Measurements from ENCODE around the gene SLC1A2. TPM values are rescaled to one million over a fixed set of nuclear protein-coding genes. Genes with fewer than 3 reads are reported as not detected.

SLC1A2 gene
- total and polyA plus RNA-seq, 2 experiments from 2014 or later = 0.70 to 2.8 TPM

- no peak for TF ChIP-seq ETS1 (IDR thresholded peaks at IDR 0.05)
- TF ChIP-seq REST (IDR thresholded peaks at IDR 0.05; ENCODE audit: unreplicated experiment) = no peak
- no peak for TF ChIP-seq ZNF114 (CRISPR knock-in tag; IDR thresholded peaks at IDR 0.05)
- TF ChIP-seq JUNB (IDR thresholded peaks at IDR 0.05; ENCODE audit: unreplicated experiment) = no peak
- TF ChIP-seq ZNF331 (CRISPR knock-in tag; IDR thresholded peaks at IDR 0.05; ENCODE audit: low read depth) = no peak
- TF ChIP-seq CREB1 (CRISPR knock-in tag; IDR thresholded peaks at IDR 0.05; ENCODE audit: low read depth) = no peak
- TF ChIP-seq CTCF (conservative IDR thresholded peaks at IDR 0.05; ENCODE audit: low read depth in 2 of 2) = no peak
Measured at GRCh38 chr11:35271031-35271430, 148.3 kb downstream of the SLC1A2 start (continued).

GRCh38 chr11:35270342-35270741, 149.0 kb downstream of the SLC1A2 start:
- Histone ChIP-seq H3K4me1 (ENCODE audit: insufficient read depth) (no peaks in the 10 kb centered on the region), H3K27me3 (ENCODE audit: insufficient read depth) (no peaks in the 10 kb centered on the region)
- TF ChIP-seq ZNF114 (CRISPR knock-in tag; IDR thresholded peaks at IDR 0.05) (no peak), CREB1 (CRISPR knock-in tag; IDR thresholded peaks at IDR 0.05; ENCODE audit: low read depth) (no peak), POLR2AphosphoS5 (IDR thresholded peaks at IDR 0.05; ENCODE audit: low read depth) (no peak), NANOG (IDR thresholded peaks at IDR 0.05; ENCODE audit: borderline replicate concordance) (no peak), EZH2phosphoT487 (IDR thresholded peaks at IDR 0.05; ENCODE audit: unreplicated experiment) (no peak), ZNF331 (CRISPR knock-in tag; IDR thresholded peaks at IDR 0.05; ENCODE audit: low read depth) (no peak), ETS1 (IDR thresholded peaks at IDR 0.05) (no peak), JUNB (IDR thresholded peaks at IDR 0.05; ENCODE audit: unreplicated experiment) (no peak), STAT1 (IDR thresholded peaks at IDR 0.05; ENCODE audit: unreplicated experiment) (no peak)

More at GRCh38 chr11:35270342-35270741, 149.0 kb downstream of the SLC1A2 start:
- no peak for DNase-seq (ENCODE audit: low spot score)
- Mint-ChIP-seq H3K4me1 (peaks cover 10% of the 10 kb centered on the region; the same call in 2 of the 3 replicates), H3K36me3 (ENCODE audit: low read depth) (no peaks in the 10 kb centered on the region), H3K4me3 (no peak overlapping the region), H3K27me3 (ENCODE audit: insufficient read depth, low read depth, poor library complexity) (peaks cover 5% of the 10 kb centered on the region), H3K27ac (no peak overlapping the region), H3K9me3 (no peaks in the 10 kb centered on the region)
- Histone ChIP-seq H3K9me2 (ENCODE audit: insufficient read depth) (peaks cover 7% of the 10 kb centered on the region; the same call in 1 of the 2 replicates), H3K36me3 (ENCODE audit: insufficient read depth) (no peaks in the 10 kb centered on the region), H3K4me3 (no peak overlapping the region), H3K27ac (ENCODE audit: low read depth) (no peak overlapping the region), H3F3A (replicated peaks; ENCODE audit: low read depth) (no peaks in the 10 kb centered on the region), H2AFZ (no peak overlapping the region), H3K79me2 (replicated peaks; ENCODE audit: insufficient read depth) (no peaks in the 10 kb centered on the region), H4K20me1 (replicated peaks; ENCODE audit: insufficient read depth) (no peaks in the 10 kb centered on the region), H3K4me2 (no peak overlapping the region)
- no peak for ATAC-seq

Data from GM23338 (cell line).